Fibroblast of skin of back (primary cell): Measurements from ENCODE around the gene REEP2.
"Not testable (repeated sequence)": the region's sequence is repeated elsewhere in the genome, so short reads cannot be mapped to it uniquely, and the experiment has no call there.

Experiments
- DNase-seq: peaks from one replicate; pipeline ENCODE4 v3.0.0-alpha.2; 2013

Gene REEP2

GRCh38 chr5:138466125-138466899 lies 27.5 kb downstream of the REEP2 start:
- DNase-seq, result peak; percentile 21

- DNase-seq, result peak; percentile 18
These were observed 28.2 kb downstream of the REEP2 start for GRCh38 chr5:138466900-138467710.

GRCh38 chr5:138467711-138468132 lies 28.9 kb downstream of the REEP2 start:
- peak; percentile 12 for DNase-seq

- peak; percentile 15 for DNase-seq
These were observed 29.5 kb downstream of the REEP2 start for GRCh38 chr5:138468133-138468965.

- no peak for DNase-seq
These were observed 30.2 kb downstream of the REEP2 start for GRCh38 chr5:138468966-138469539.

GRCh38 chr5:138469540-138470321 lies 30.9 kb downstream of the REEP2 start:
- peak; percentile 34 for DNase-seq

GRCh38 chr5:138470322-138471051 lies 31.6 kb downstream of the REEP2 start:
- DNase-seq, result no peak

GRCh38 chr5:138471052-138471361 lies 32.1 kb downstream of the REEP2 start:
- no peak for DNase-seq

- no peak for DNase-seq
These were observed 33.5 kb downstream of the REEP2 start for GRCh38 chr5:138472353-138472752.

GRCh38 chr5:138473151-138473550 lies 34.3 kb downstream of the REEP2 start:
- not testable (repeated sequence) for DNase-seq

- no peak for DNase-seq
These were observed 38.1 kb downstream of the REEP2 start for GRCh38 chr5:138476918-138477317.

- DNase-seq, result no peak
These were observed 43.8 kb downstream of the REEP2 start for GRCh38 chr5:138482638-138483037.

- DNase-seq, result peak; percentile 39
These were observed 49.7 kb downstream of the REEP2 start for GRCh38 chr5:138488481-138488945.

GRCh38 chr5:138489683-138490061 lies 50.8 kb downstream of the REEP2 start:
- DNase-seq, result no peak

GRCh38 chr5:138490648-138491283 lies 51.9 kb downstream of the REEP2 start:
- no peak for DNase-seq

- no peak for DNase-seq
These were observed 52.4 kb downstream of the REEP2 start for GRCh38 chr5:138491284-138491648.

- DNase-seq, result peak; percentile 91
These were observed 53.1 kb downstream of the REEP2 start for GRCh38 chr5:138491669-138492559.

- no peak for DNase-seq
These were observed 53.7 kb downstream of the REEP2 start for GRCh38 chr5:138492560-138493045.

- no peak for DNase-seq
These were observed 56.5 kb downstream of the REEP2 start for GRCh38 chr5:138495351-138495750.
